Measurements from ENCODE around the gene TRHDE.

Gene TRHDE

GRCh38 chr12:72468505-72468904 is 196.3 kb downstream of the TRHDE start:
- no peak for DNase-seq (ENCODE audit: low read depth)
- no peak for TF ChIP-seq CTCF (conservative IDR thresholded peaks at IDR 0.05; ENCODE audit: control insufficient read depth, insufficient read depth, low read depth, low read length)
- H3K4me3 ChIP-seq (ENCODE audit: control insufficient read depth, low read depth, low read length) = no peak overlapping the region

- H3K4me3 ChIP-seq (ENCODE audit: control insufficient read depth, low read depth, low read length) = no peak overlapping the region
- TF ChIP-seq CTCF (conservative IDR thresholded peaks at IDR 0.05; ENCODE audit: control insufficient read depth, insufficient read depth, low read depth, low read length) = no peak
- no peak for DNase-seq (ENCODE audit: low read depth)
These were observed 199.6 kb downstream of the TRHDE start for GRCh38 chr12:72471806-72472205.

- no peak for DNase-seq (ENCODE audit: low read depth)
- H3K4me3 ChIP-seq (ENCODE audit: control insufficient read depth, low read depth, low read length) = no peak overlapping the region
- no peak for TF ChIP-seq CTCF (conservative IDR thresholded peaks at IDR 0.05; ENCODE audit: control insufficient read depth, insufficient read depth, low read depth, low read length)
These were observed 200.2 kb downstream of the TRHDE start for GRCh38 chr12:72472350-72472749.

DNA sequence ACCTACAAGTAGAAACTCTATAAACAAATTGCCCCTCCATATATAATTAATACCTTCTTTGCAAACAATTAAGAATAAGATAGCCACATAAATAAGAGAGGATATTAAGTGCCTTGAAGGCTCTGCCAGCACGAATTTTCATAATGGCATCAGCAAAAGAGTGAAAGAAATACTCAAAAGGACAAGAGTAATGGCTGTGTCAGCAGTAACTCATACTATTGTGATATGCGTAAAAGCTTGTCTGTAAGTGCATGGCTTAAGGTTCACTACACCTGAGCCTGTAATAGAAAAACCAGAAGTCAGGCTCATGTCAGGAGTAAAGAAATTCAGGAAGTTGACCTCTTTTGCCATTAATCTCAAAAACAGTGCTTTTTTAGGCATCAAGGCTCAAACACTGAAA is 204.1 kb downstream of the TRHDE start:
- H3K4me3 ChIP-seq (ENCODE audit: control insufficient read depth, low read depth, low read length) = no peak overlapping the region
- TF ChIP-seq CTCF (conservative IDR thresholded peaks at IDR 0.05; ENCODE audit: control insufficient read depth, insufficient read depth, low read depth, low read length) = no peak
- no peak for DNase-seq (ENCODE audit: low read depth)

DNA sequence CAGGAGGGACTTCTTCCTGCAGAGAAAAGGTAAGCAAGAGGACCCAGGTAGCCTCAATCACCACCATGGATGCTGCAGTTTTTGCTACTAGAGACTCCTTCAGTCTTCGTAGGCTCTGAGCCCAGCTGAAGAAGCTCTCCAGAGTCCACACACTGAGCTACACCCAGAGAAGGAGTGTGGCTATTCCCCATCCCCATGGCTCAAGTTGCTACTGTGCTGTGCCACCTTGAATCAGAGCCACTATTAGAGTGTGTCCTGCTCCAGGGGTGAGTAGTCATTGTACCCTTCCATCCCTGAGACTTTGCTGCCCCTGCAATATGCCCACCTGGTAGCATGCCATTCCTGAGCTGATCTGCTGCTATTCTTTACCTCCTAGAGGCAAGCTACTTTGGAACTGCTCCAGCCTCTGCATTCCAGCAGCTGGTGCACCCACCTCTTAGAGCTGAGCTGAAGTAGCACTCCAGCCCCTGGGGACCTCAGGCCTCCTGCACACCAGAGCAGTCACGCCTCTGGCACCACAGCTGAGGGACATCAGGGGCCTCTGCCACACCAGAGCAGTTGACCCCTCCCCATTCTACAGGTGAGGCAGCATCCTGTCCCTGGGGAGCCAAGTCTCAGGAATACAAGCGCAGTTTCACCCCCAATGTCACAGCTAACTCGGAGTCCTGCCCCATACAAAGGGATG is 213.0 kb downstream of the TRHDE start:
- no peak for TF ChIP-seq CTCF (conservative IDR thresholded peaks at IDR 0.05; ENCODE audit: control insufficient read depth, insufficient read depth, low read depth, low read length)
- H3K4me3 ChIP-seq (ENCODE audit: control insufficient read depth, low read depth, low read length) = no peak overlapping the region
- no peak for DNase-seq (ENCODE audit: low read depth)

- no peak overlapping the region for H3K4me3 ChIP-seq (ENCODE audit: control insufficient read depth, low read depth, low read length)
- DNase-seq (ENCODE audit: low read depth) = peak; percentile 10
- no peak for TF ChIP-seq CTCF (conservative IDR thresholded peaks at IDR 0.05; ENCODE audit: control insufficient read depth, insufficient read depth, low read depth, low read length)
These were observed 219.3 kb downstream of the TRHDE start for GRCh38 chr12:72491426-72491825.

- TF ChIP-seq CTCF (conservative IDR thresholded peaks at IDR 0.05; ENCODE audit: control insufficient read depth, insufficient read depth, low read depth, low read length) = no peak
- DNase-seq (ENCODE audit: low read depth) = no peak
These were observed 221.2 kb downstream of the TRHDE start for GRCh38 chr12:72493407-72493806.

More at GRCh38 chr12:72493407-72493806, 221.2 kb downstream of the TRHDE start:
- no peak overlapping the region for H3K4me3 ChIP-seq (ENCODE audit: control insufficient read depth, low read depth, low read length)

All from fibroblast of mammary gland (primary cell).